Activated CD4-positive, CD25-positive, alpha-beta regulatory T cell treated with anti-CD3 and anti-CD28 coated beads, Interleukin-2, amount 50 U/mL, for 16 hours (primary cell): ENCODE data around the gene EN1.

Experiments
- DNase-seq: peaks from one replicate; pipeline ENCODE4 v3.0.0-alpha.2; 2020; ENCODE audit warnings: low read depth, low spot score

EN1 gene

DNA sequence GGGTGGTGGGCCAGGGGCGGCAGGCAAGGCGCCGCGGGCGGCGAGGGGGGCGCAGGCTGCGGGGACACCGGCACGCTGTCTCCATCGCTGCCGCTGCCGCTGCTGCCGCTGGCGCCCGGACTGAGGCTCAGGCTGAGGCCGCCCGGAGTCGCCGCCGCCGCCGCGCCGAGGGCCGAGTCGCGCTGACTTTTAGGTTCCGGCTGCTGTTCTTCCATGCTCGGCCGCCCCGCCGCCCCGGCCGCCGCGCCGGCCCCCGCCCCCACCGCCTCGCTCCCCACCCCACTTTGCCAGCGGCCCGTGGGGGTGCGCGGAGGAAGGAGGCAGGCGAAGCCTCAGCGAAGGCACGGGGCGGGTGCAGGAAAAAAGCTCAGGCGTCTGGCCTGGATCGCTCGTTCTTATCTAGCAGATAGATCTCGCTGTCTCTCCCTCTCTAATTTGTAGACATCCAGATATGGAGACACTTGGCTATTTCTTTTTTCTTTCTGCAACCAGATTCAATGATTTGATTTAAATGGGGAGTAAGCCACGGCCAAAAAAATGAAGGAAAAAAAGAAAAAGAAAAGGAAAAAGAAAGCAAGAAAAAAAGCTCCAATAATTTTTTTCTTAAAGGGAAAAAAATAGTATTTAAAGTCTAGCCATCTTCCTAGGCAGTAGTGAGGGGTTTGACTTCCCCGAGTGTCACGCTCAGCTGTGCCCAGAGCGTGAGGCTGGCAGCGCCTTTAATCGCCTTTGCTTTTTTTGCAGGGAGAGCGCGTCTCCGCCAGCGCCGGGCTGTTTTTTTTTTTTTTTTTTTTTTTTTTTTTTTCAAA is at the start of gene EN1:
Gene EN1 (minus strand): TSS at position 696 of the 809 bp plus-strand sequence. CDS start 481 bp downstream, at position 215.
- DNase-seq: no peak

DNA sequence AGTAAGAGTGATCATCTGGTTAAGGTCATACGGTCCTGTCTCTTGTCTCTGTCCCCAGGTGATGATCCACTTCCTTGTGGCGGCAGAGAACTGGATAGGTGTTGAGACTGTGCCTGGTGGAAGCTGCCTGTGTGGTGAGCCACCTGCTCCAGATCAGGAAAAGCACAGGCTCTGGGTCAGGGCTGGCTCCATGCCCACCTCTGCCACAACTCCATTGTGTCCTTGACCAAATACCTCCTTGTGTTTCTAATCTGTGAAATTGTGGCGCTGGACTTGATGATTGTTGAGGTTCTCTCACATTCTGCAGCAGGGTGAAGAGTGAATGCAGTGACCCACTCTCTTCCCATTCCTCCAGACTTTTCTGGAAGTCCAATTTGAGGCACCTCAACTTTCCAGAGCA is 45.7 kb upstream of the EN1 start:
- no peak for DNase-seq

DNA sequence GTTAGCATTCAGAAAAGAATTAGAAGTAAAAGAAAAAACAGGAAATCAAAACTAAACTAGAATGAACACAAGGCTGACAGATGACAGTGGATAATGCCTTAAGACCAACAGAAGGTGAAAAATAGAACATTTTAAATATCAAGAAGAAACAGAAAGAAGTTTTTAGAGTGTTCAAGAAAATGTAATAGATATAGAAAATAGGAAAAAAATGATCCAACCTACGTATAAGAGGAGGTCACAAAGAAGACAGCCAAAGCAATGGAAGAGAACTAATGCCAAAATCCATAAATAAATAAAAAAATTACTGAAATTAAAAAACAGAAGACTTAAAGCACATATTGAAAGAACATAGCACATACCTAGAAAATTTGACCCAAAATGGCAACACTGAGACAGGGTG is 42.5 kb upstream of the EN1 start:
- DNase-seq: no peak

DNA sequence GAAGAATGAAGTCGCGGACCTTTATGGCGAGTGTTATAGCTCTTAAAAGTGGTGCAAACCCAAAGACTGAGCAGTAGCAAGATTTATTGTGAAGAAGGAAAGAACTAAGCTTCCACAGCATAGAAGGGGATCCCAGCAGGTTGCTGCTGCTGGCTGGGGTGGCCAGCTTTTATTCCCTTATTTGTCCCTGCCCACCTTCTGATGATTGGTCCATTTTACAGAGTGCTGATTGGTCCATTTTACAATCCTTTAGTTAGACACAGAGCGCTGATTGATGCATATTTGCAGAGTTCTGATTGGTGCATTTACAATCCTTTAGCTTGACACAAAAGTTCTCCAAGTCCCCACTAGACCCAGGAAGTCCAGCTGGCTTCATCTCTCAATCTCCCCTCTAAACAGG is 36.3 kb upstream of the EN1 start:
- DNase-seq: no peak

DNA sequence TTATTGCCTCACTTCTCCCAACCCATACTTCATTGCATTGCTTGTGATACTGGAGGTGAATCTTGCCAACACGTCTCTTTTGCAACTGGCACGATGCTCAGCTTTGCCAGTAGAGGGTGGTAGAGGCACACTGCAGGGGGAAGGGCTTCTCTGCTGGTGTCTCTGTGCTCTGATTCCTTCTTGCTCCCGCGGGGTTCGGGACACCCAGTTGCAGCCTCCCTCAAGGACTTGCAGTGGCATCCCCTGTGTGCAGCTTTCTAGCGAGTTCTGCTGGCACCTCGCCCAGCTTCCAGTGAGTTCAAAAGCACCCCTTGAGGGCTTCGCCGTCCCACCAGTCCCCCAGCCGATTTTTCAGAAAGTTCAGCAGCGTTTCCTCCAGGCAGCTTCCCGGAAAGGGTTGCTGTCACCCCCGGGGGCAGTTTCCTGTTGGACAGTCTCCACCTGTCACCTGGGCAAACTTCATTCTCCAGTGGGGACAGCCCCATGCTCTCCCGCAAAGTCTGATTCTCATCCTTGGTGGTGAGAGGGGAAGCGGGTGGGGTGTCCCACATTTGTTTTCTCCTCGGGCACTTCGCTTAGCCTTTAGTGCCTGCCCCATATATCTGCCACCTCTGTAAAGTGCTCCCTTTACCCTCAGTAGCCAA is 35.4 kb upstream of the EN1 start:
- DNase-seq: peak; percentile 19

DNA sequence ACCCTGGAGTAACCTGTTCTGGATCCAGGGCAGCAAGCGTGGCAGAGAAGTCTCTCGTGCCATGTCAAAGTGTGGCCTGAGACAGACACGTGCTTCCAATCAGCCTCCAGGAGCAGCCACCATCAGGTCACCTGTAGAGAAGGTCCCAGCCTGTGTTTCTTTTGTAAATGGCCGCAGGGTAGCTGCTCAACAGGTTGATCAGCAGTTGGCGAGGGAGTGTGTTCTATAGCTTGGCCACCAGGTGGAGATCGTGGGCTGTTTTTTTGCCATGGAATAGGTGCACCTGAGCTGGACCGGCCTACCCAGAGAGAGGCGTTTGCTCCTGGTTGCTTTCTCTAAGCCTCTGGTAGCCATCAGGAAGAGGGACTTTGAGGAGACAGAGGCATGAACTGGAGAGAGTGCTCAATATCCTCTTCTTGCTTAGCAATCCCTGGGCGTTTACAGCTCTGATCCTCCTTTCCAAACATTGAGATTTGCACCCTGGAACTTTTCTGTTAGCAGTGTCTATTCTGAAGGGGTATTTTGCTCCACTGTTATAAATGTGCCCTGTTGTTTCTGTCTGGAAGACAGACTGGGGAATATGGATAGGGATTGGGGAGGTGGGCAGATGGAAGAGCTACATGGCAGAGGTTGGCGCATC is 34.2 kb upstream of the EN1 start:
- DNase-seq: peak; percentile 15

DNA sequence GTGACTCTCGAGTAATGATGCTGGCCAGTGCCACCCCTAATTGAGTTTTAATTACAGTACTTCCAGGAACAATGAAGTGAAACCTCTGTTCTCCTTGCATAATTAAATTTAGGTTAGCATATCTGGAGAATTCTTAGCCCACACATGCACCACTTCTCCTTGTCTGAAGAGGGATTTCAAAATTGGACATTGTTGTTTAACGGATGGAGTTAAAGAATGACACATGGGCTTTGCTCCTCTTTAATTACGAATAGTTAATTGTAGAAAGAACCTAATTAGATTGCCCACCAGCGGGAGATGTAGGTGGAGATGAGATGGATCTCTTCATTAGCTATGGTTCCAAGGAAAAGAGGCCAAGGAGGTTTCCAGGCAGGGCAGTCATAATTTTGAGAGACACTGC is 33.1 kb upstream of the EN1 start:
- no peak for DNase-seq

DNA sequence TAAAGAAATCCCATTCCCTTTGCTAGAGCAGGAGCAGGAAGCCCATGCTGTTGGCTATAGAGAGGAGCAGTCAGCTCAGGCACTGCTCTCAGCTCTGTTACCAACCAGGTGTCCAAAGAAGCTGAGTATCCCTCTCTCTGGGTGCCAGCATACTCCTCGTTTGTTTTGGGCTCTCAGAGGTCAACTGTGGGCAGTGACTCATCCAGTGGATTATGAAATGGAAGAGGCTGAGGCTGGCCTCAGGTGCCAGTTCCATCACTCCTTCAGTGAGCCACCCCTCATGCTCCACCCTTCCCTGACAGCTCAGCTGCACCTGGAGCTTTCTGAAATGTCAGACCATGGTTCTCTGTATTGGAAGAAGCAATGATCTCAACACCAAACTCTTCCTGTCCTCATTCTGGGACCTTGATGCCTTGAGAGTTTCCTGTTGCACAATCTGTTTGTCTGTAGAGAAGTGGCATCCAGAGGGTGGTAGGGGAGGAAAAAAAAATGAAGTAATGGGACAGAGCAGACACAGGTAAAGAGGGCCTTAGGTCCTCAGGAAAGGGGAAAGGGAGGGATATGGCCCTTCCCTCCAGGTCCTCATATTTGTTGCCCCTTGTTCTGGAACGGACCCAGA is 31.2 kb upstream of the EN1 start:
- DNase-seq: no peak

DNA sequence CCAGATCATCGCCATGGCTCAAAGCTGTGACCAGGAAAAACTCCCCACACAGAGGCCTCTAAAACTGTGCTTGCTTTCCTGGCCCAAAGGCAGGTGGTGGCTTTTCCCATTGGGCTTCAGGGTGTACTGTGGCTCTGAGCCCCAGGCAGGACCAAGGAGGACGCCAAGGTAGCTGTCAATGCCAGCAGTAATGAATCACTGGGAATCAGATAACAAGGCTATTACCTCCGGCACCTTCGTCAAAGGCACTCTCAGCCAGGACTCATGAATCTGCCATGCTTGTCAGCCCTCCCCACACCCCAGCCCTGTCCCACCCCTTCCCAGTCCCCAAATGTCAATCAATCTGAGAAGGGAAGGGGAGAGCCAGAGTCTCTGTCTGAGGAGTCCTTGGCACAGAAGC is 27.9 kb upstream of the EN1 start:
- no peak for DNase-seq

DNA sequence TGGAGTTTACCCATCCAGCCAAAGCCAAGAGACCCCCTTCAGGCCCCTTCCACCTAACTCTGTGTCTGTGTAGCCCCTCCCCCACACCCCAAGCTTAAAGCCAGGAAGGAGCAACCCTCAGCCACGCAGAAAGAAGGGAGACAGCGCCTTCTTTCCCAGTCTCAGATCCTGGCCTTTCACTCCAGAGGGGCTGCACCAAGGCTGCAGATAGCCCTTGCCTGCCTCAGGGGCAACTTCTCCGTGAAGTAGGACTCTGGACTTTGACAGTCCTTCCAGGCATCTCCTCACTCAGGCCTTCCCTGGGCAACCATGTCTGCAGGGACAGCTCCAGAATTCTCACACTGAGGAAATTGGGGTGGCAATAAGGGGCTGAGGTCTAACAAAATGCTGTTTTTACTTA is 26.9 kb upstream of the EN1 start:
- no peak for DNase-seq

DNA sequence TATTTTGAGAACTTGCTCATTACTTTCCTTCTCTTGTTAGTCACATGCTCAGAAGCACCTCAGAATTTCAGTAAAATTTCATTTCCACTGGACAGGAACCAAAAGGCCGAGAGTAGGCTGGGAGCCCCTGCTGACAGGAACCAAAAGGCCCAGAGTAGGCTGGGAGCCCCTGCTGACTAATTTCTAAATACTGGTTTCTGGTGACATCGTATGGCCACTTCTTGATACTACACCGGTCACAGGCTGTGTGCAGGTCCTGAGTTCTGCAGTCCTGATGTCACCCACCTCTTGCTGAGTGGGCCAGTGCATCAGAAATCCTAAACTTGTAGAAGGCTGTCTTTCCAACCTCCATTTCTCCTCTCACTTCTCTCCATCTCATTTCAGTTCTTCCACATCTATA is 17.7 kb upstream of the EN1 start:
- DNase-seq: no peak

DNA sequence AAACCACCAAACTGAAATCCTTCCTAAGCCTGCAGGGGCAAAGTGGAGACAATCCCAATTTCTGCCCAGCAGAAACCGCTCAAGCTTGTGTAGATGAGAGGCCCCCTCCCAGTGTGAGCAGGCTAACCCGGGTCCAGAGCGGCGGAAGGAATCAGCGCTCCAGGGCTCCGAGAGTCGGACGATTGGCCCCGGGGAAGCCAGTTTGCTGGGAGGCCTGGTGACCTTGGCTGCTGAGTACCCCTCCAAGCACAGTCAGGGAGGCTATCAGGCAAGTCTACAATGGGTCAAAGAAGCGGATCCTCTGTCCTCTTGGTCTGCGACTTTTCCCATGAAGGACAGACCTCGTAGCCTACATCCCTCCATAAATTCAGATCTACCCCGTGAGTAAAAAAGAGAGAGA is 16.8 kb upstream of the EN1 start:
- DNase-seq: no peak

DNA sequence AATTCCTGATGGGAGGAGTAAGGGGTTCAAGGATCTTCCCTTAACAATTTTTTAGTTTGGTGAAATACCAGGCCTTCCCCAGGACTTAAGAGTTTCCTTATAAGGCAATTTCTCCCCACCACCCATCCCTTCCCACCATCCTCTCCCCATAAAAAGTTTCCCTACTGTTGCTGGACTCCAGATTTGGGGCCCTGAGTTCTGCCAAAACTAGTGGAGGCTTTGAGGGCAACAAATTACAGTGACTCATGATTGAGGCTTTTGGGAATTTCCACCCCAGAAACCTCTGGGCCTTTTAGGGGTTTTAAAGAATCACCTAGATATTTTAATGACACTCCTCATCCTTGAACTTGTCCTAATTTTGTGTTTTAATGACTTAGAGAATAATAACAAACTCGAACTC is 14.3 kb upstream of the EN1 start:
- no peak for DNase-seq

DNA sequence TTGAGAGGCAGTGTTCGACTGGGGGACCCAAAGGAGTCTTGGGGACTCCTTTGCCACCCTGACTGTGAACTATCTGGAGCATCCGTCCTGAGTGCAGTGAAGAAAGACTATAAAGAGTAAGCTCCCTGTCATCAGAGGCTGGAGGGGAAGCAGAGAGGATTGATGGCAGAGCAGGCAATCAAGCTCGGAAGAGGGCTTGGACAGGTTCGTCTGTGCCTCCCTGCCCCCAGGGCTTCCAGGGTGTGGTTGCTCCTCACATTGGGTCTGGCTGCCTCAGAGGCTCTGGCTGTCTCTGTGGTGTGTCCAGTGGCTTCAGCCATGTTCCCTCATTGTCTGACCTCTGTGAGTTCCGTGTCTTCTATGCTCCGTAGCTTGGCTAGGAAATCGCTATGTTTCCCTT is 13.8 kb upstream of the EN1 start:
- DNase-seq: no peak

DNA sequence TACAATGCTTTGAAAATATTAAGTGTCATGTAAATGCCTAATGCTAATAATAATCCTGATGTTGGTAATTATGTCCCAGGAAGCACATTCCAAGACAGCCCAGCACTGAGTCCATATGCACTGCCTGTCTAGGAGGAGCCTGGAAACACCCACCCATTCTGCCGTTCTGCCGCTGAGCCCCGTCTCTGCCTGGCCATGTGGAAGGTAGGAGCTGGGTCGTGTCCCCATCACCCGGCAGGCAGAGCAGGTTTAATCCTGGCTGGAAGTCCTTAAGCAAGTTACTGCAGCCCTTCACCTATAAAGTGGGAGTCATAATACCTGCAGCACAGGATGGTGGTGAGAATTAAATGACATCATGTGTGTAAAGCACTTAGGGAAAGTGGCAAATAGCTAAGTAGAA is 13.1 kb upstream of the EN1 start:
- DNase-seq: no peak

DNA sequence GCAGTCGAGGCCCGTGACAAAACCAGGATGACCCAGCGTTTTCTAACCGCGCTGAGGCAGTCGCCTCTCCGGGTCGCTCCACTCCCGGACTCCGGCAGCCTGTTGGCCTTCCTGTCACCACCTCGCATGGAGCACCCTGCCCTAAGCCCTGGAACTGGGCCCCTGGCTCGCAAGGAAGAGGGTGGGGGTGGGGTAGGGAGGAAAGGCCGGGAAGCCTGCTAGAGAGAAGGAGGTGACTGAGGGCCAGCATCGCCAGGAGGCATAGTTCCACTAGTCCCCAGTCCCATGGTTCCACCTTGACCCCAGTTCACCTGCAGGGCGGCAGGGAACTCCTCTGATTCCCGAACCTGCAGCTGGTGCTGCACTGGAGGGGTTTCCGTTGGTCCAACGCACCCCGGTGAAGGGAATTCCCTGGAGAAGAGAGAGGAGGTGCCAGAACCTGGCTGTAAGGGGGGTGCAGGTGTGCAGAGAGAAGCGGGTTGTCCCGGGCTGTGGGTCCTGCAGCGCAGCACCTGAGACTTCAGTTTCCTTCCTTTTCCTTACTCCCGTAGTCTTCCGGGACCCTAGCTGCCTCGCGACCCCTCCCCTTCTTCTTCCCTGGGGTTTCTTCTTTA is 11.8 kb upstream of the EN1 start:
- no peak for DNase-seq

DNA sequence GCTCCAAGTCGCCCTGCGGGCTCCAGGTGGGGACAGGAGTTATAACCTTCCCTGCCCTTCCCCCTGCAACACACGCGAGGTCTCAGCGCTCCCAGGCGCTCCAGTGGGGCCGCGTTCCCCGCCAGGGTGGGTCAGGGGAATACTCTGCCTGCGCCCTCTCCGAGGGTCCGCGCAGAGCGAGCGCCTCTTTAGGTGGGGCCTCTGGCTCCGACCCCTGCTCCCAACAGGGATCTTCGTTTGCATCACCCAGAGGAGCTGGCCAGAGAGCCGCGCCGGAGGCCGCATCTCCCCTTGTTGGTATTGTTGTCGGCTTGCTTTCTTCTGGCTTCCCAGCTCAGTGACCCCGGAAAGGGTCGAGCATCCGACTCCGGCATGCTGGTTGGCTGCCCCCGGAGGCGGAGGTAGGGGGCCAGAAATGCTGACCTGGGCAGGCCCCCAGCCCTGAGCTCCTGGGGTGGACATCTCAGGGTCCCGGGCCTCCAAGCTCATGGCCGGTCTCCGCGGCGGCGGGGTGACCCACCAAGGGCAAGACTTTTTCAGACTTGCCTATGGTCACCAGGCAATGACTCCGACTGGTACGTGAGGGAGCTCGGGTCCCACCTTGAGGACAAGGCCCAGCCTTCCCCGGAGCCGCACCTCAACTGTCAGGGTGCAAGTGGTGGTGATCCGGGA is 11.2 kb upstream of the EN1 start:
- DNase-seq: no peak

DNA sequence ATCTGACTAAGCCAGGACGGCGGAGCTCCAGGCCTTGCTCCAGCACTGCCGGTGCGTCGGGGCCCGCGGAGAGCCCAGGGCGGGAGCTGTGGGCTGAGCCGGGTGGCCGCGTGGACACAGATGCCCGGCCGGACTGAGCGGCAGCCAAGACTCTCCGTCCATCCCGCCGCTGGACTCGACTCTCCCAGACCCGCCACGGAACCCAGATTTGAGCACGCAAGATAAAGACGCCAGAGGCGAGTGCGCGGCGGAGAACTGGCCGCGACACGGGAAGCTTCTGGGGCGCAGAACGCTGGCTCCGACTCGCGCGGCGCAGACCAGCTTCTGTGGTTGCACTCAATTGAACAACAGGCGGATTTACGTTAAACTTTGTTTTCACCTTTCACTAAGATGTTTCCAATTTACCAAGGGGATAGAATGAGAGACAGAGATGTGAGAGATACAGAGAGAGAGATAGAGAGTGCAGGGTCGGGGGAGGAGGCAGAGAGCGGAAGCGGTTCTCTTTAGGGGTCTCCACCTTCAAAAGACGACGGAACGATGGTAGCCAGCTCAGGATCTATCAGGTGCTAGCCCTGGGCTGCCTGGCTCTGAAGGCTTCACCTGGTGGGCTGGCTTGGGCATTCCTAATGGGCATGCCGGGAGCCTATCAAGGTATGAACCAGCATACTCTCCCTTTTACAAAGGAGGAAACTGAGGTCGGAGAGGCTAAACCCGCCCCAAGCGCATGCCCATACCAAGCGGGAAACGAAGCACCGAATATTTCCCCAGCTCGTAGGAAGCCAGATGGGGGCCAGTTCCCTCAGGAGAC is 10.4 kb upstream of the EN1 start:
- DNase-seq: no peak

DNA sequence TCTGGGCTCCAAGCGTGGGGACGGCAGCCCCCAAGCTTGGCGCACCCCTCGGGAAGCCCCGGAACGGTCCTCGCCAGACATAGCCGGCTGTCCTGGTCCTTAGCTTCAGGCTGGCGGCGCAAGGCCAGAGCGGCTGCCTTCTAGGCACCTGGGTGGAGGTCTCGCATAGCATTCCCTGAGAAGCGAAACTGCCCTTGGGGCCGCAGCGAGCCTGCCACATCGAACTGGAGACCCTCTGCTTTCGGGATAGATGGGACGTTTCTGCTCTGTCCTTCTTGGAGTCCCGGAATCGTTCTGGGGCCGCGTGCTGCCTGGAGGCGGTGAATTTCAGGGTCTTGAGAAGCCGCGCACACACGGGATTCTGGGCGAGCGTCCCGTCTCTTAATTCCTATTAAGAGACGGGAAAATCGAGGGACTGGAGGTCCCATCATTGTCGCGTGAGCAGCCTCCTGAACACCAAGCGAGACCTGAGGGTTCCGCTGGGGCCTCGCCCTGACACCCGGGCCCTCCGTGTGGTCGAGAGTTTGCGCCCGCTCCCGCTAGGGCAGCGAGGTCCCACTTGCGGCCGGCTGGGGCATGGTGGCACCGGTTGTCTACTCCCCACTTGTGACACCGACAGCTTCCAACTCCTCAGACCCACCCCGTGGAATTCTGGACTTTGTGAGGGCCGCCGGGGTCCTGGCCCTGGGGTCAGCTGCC is 9.7 kb upstream of the EN1 start:
- DNase-seq: no peak

DNA sequence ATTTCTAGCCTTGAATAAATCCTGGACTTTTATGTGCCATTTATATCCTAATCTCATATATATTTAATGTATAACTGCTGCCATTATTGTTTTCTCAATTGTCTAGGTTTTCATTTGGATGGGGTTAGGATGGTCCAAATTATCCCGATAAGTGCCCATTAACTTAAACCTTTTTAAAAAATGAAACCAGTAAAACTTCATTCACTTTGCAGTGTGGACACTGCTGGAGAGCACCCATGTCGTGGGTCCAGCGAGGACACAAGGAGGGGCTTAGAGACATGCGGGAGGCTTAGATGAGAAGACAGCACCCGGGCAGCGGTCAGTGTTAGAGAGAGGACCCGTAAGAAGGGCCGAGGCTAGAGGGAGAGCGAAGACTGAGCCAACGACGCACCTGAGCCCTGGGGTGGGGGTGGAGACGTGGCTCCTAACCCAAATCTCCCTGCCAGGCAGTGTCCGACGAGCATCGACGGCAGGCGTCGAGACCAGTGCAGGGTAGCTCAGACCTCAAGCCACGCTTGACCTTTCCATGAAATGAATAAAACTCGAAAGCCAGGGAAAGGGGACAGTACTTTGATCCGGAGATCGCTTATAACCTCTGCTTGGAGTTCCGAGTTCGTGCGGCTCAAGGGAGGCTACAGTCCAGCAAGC is 9.0 kb upstream of the EN1 start:
- DNase-seq: no peak
